Stimulated activated CD4-positive, alpha-beta T cell treated with anti-CD3 and anti-CD28 coated beads, Interleukin-4, amount 100 ng/mL, for 24 hours (primary cell): ENCODE results near the gene ATG4A.
A peak's percentile ranks its signal among the peaks of the same experiment; 100 is the strongest.

Experiments
- DNase-seq: peaks from one replicate; pipeline ENCODE4 v3.0.0-alpha.2; 2020

The ATG4A gene

GRCh38 chrX:108091264-108091877 is at the start of gene ATG4A, which contains the start of gene PSMD10:
ATG4A (plus strand) TSS chrX:108091778; CDS start chrX:108091827, 49 bp downstream.
PSMD10 (minus strand) TSS chrX:108091542; CDS start chrX:108091520, 22 bp downstream.
- peak; percentile 90 for DNase-seq

- DNase-seq = no peak
Measured at GRCh38 chrX:108044554-108045256, 46.9 kb upstream of the ATG4A start, which contains the start of gene VSIG1. VSIG1 (plus strand) TSS chrX:108045065; CDS start chrX:108045131, 66 bp downstream.

GRCh38 chrX:108049649-108050048 is 41.9 kb upstream of the ATG4A start:
- DNase-seq = no peak

- no peak for DNase-seq
Measured at GRCh38 chrX:108053218-108053617, 38.4 kb upstream of the ATG4A start.

- DNase-seq = no peak
Measured at GRCh38 chrX:108055546-108055945, 36.0 kb upstream of the ATG4A start.

- no peak for DNase-seq
Measured at GRCh38 chrX:108059801-108060200, 31.8 kb upstream of the ATG4A start.

- DNase-seq = no peak
Measured at GRCh38 chrX:108064001-108064400, 27.6 kb upstream of the ATG4A start.

- no peak for DNase-seq
Measured at GRCh38 chrX:108064613-108065012, 27.0 kb upstream of the ATG4A start.

- no peak for DNase-seq
Measured at GRCh38 chrX:108068121-108068520, 23.5 kb upstream of the ATG4A start.

- no peak for DNase-seq
Measured at GRCh38 chrX:108070891-108071290, 20.7 kb upstream of the ATG4A start.

GRCh38 chrX:108071578-108071977 is 20.0 kb upstream of the ATG4A start:
- DNase-seq = no peak

- DNase-seq = no peak
Measured at GRCh38 chrX:108072746-108073145, 18.8 kb upstream of the ATG4A start.

- no peak for DNase-seq
Measured at GRCh38 chrX:108081110-108081509, 10.5 kb upstream of the ATG4A start.

- DNase-seq = no peak
Measured at GRCh38 chrX:108087792-108088191, 3.8 kb upstream of the ATG4A start.

- no peak for DNase-seq
Measured at GRCh38 chrX:108088511-108088910, 3.1 kb upstream of the ATG4A start.

GRCh38 chrX:108090491-108091263 is 901 bp upstream of the ATG4A start:
- DNase-seq = no peak

GRCh38 chrX:108091878-108092291 is 307 bp downstream of the ATG4A start:
- peak; percentile 33 for DNase-seq

- no peak for DNase-seq
Measured at GRCh38 chrX:108097380-108097779, 5.8 kb downstream of the ATG4A start.

- DNase-seq = no peak
Measured at GRCh38 chrX:108105473-108105872, 13.9 kb downstream of the ATG4A start.

- DNase-seq = no peak
Measured at GRCh38 chrX:108114541-108114940, 23.0 kb downstream of the ATG4A start.

- DNase-seq = no peak
Measured at GRCh38 chrX:108117988-108118387, 26.4 kb downstream of the ATG4A start.

GRCh38 chrX:108121291-108121690 is 29.7 kb downstream of the ATG4A start:
- no peak for DNase-seq

GRCh38 chrX:108122748-108123147 is 31.2 kb downstream of the ATG4A start:
- no peak for DNase-seq
